Fibroblast of pulmonary artery (primary cell): ENCODE measurements around the gene METTL21C.

Source experiments
- DNase-seq: peaks from one replicate; pipeline ENCODE4 v3.0.0-alpha.2; 2010; ENCODE audit warnings: low read depth
- H3K4me3 ChIP-seq: replicated peaks from 2 replicates; pipeline ENCODE4 v1.5.1; 2011; ENCODE audit warnings: low read depth, mild to moderate bottlenecking, control low read depth, low read length, moderate library complexity
- CTCF ChIP-seq: IDR thresholded peaks from 2 replicates; pipeline ENCODE4 v1.5.1; 2011; ENCODE audit warnings: mild to moderate bottlenecking, control low read depth, low read length, inconsistent platforms; ENCODE audit errors: missing control alignments

Gene METTL21C

GRCh38 chr13:102651892-102652291 lies 43.0 kb downstream of the METTL21C start:
- no peak overlapping the region for H3K4me3 ChIP-seq
- peak; percentile 18 for DNase-seq
- TF ChIP-seq CTCF = no peak

- DNase-seq = peak; percentile 44
- H3K4me3 ChIP-seq = no peak overlapping the region
- no peak for TF ChIP-seq CTCF
Measured at GRCh38 chr13:102651392-102651791, 43.5 kb downstream of the METTL21C start.

GRCh38 chr13:102650444-102650843 lies 44.4 kb downstream of the METTL21C start:
- no peak for DNase-seq
- TF ChIP-seq CTCF = no peak
- H3K4me3 ChIP-seq = no peak overlapping the region

GRCh38 chr13:102648046-102648445 lies 46.8 kb downstream of the METTL21C start:
- DNase-seq = no peak
- no peak for TF ChIP-seq CTCF
- no peak overlapping the region for H3K4me3 ChIP-seq

GRCh38 chr13:102645701-102646100 lies 49.1 kb downstream of the METTL21C start:
- no peak for TF ChIP-seq CTCF
- H3K4me3 ChIP-seq = no peak overlapping the region
- no peak for DNase-seq

- no peak overlapping the region for H3K4me3 ChIP-seq
- DNase-seq = no peak
- TF ChIP-seq CTCF = no peak
Measured at GRCh38 chr13:102643656-102644055, 51.2 kb downstream of the METTL21C start.

- no peak overlapping the region for H3K4me3 ChIP-seq
- TF ChIP-seq CTCF = no peak
- DNase-seq = no peak
Measured at GRCh38 chr13:102642475-102642874, 52.4 kb downstream of the METTL21C start.
